A673 (cell line): ENCODE results near the gene DPYD. TPM values are rescaled to one million over a fixed set of nuclear protein-coding genes. Genes with fewer than 3 reads are reported as not detected.

ENCODE experiments used
- BruUV-seq: library from RNA; stranded (reverse); fragments of 400-500 nt; replicated peaks from 2 replicates; lab custom pipeline; 2021; lab: Mats Ljungman, UMichigan
- CTCF ChIA-PET: fragments of 300-600 bp; sonication (Branson Sonifier 250); formaldehyde crosslinking; loops from one replicate; lab custom pipeline; 2022; ENCODE audit warnings: antibody characterized with exemption; lab: Charles Lee
- POLR2A ChIA-PET: fragments of 300-600 bp; sonication (Branson Sonifier 250); formaldehyde crosslinking; loops from one replicate; lab custom pipeline; 2022; ENCODE audit warnings: antibody characterized with exemption; ENCODE audit not compliant: low non-redundant PET; lab: Charles Lee
- DNase-seq: peaks from one replicate; pipeline ENCODE4 v3.0.0-alpha.2; 2015; ENCODE audit warnings: low spot score
- H3K27ac ChIP-seq: fragments of 200-600 bp; sonication (generic); 2 replicates; pipeline ENCODE4 v1.5.1; 2016; ENCODE audit warnings: mixed run types, low read depth, mild to moderate bottlenecking, mixed read lengths, antibody characterized with exemption, low read length; ENCODE audit not compliant: poor library complexity, severe bottlenecking
- H3K27me3 ChIP-seq: fragments of 200-600 bp; sonication (generic); replicated peaks from 2 replicates; pipeline ENCODE4 v1.6.1; 2017; ENCODE audit warnings: mixed run types, low read depth, mild to moderate bottlenecking, mixed read lengths, antibody characterized with exemption, low read length; ENCODE audit not compliant: insufficient read depth, poor library complexity
- H3K36me3 ChIP-seq: fragments of 200-600 bp; sonication (generic); 2 replicates; pipeline ENCODE4 v1.6.1; 2016; ENCODE audit warnings: mixed run types, mild to moderate bottlenecking, mixed read lengths, antibody characterized with exemption, low read length; ENCODE audit not compliant: insufficient read depth, poor library complexity, severe bottlenecking
- H3K4me1 ChIP-seq: fragments of 200-600 bp; sonication (generic); 2 replicates; pipeline ENCODE4 v1.6.1; 2017; ENCODE audit warnings: mixed run types, mild to moderate bottlenecking, mixed read lengths, antibody characterized with exemption, low read length; ENCODE audit not compliant: insufficient read depth, poor library complexity, severe bottlenecking
- H3K4me3 ChIP-seq: fragments of 200-600 bp; sonication (generic); 2 replicates; pipeline ENCODE4 v1.5.1; 2016; ENCODE audit warnings: low read depth, mixed run types, mild to moderate bottlenecking, mixed read lengths, low read length; ENCODE audit not compliant: poor library complexity, severe bottlenecking
- H3K9me3 ChIP-seq: fragments of 200-600 bp; sonication (generic); 2 replicates; pipeline ENCODE4 v1.6.1; 2016; ENCODE audit warnings: mixed run types, low read depth, mild to moderate bottlenecking, mixed read lengths, antibody characterized with exemption, low read length; ENCODE audit not compliant: poor library complexity, severe bottlenecking
- CTCF ChIP-seq: fragments of 300-800, 200-600 bp; sonication (generic); conservative IDR thresholded peaks from 2 replicates; pipeline ENCODE4 v1.5.1; 2017; ENCODE audit warnings: low read depth, mild to moderate bottlenecking, antibody characterized with exemption, low read length, moderate library complexity, mixed read lengths
- EZH2 ChIP-seq: fragments of 200-600 bp; sonication (generic); IDR thresholded peaks from 2 replicates; pipeline ENCODE4 v1.6.1; 2017; ENCODE audit warnings: borderline replicate concordance, low read depth, mild to moderate bottlenecking, mixed read lengths, antibody characterized with exemption, low read length; ENCODE audit not compliant: poor library complexity, severe bottlenecking
- intact Hi-C: fragments of 100-400 bp; cut with micrococcal nuclease; formaldehyde crosslinking; loops from one replicate; pipeline ENCODE4 v1.10.0; 2022; ENCODE audit not compliant: unreplicated experiment
- total RNA-seq: library from RNA; stranded (reverse); gene quantifications from 2 replicates; pipeline ENCODE4 v1.2.3, GENCODE V29; 2021

The DPYD gene
- total RNA-seq, 1 experiment from 2014 or later, result 13.4 TPM

- intact Hi-C loops, result no loop called here
- ChIA-PET CTCF (no interaction called here), POLR2A (no interaction called here)
- TF ChIP-seq CTCF (no peak), EZH2 (no peak)
- DNase-seq, result no peak
- Histone ChIP-seq H3K27me3 (no peaks in the 10 kb centered on the region), H3K27ac (no peak overlapping the region), H3K4me3 (no peak overlapping the region), H3K36me3 (no peaks in the 10 kb centered on the region), H3K9me3 (no peaks in the 10 kb centered on the region), H3K4me1 (no peaks in the 10 kb centered on the region)
- BruUV-seq, result no TSS peak
These were observed 713.0 kb downstream of the DPYD start for GRCh38 chr1:97207868-97208267.

GRCh38 chr1:97204468-97204867 lies 716.4 kb downstream of the DPYD start:
- intact Hi-C loops, result no loop called here
- POLR2A ChIA-PET, result no interaction called here
- no peak for DNase-seq

GRCh38 chr1:97202481-97203380 lies 718.1 kb downstream of the DPYD start:
- Histone ChIP-seq H3K9me3 (no peaks in the 10 kb centered on the region), H3K36me3 (no peaks in the 10 kb centered on the region), H3K4me3 (no peak overlapping the region), H3K4me1 (peaks cover 20% of the 10 kb centered on the region), H3K27me3 (no peaks in the 10 kb centered on the region), H3K27ac (no peak overlapping the region)
- no peak for DNase-seq
- TF ChIP-seq EZH2 (no peak), CTCF (no peak)
- no TSS peak for BruUV-seq
- ChIA-PET POLR2A (no interaction called here), CTCF (interaction anchor here (0.6 kb wide), 1 partner anchor 879 kb away, joined by 3 read pairs; no protein-coding TSS in a partner anchor)
- intact Hi-C loops, result no loop called here

More at GRCh38 chr1:97204468-97204867, 716.4 kb downstream of the DPYD start:
- Histone ChIP-seq H3K4me3 (no peak overlapping the region), H3K9me3 (no peaks in the 10 kb centered on the region), H3K36me3 (no peaks in the 10 kb centered on the region), H3K27ac (no peak overlapping the region), H3K4me1 (peaks cover 14% of the 10 kb centered on the region), H3K27me3 (no peaks in the 10 kb centered on the region)
- TF ChIP-seq CTCF (no peak), EZH2 (no peak)
- CTCF ChIA-PET, result no interaction called here
- no TSS peak for BruUV-seq
